ENCODE data around the gene BTG2.
A peak's percentile ranks its signal among the peaks of the same experiment; 100 is the strongest.
"Not testable (repeated sequence)": the region's sequence is repeated elsewhere in the genome, so short reads cannot be mapped to it uniquely, and the experiment has no call there.

The BTG2 gene

GRCh38 chr1:203304919-203305808 lies at the start of gene BTG2:
Gene BTG2, plus strand, starts transcription at chr1:203305519. Its CDS starts 88 bp downstream, at chr1:203305607.
- ATAC-seq = peak; percentile 84 to 87

GRCh38 chr1:203256636-203257035 lies 48.7 kb upstream of the BTG2 start:
- ATAC-seq = not testable (repeated sequence)

GRCh38 chr1:203263496-203263895 lies 41.8 kb upstream of the BTG2 start:
- ATAC-seq = no peak

GRCh38 chr1:203264052-203264501 lies 41.2 kb upstream of the BTG2 start:
- ATAC-seq = no peak

GRCh38 chr1:203265541-203265940 lies 39.8 kb upstream of the BTG2 start:
- no peak for ATAC-seq

- ATAC-seq = not testable (repeated sequence)
Observed at GRCh38 chr1:203266140-203266539, 39.2 kb upstream of the BTG2 start.

GRCh38 chr1:203267347-203267846 lies 37.9 kb upstream of the BTG2 start:
- peak; percentile 67 to 73 for ATAC-seq

GRCh38 chr1:203267912-203268311 lies 37.4 kb upstream of the BTG2 start:
- ATAC-seq = no peak

GRCh38 chr1:203268901-203269653 lies 36.2 kb upstream of the BTG2 start:
- peak in 1 of 2 donors; percentile 3 for ATAC-seq

GRCh38 chr1:203269654-203270020 lies 35.7 kb upstream of the BTG2 start:
- no peak for ATAC-seq

GRCh38 chr1:203270448-203270847 lies 34.9 kb upstream of the BTG2 start:
- no peak for ATAC-seq

- peak; percentile 40 to 50 for ATAC-seq
Observed at GRCh38 chr1:203271018-203271743, 34.1 kb upstream of the BTG2 start.

- ATAC-seq = no peak
Observed at GRCh38 chr1:203271962-203272632, 33.2 kb upstream of the BTG2 start.

GRCh38 chr1:203272633-203273205 lies 32.6 kb upstream of the BTG2 start:
- ATAC-seq = no peak

GRCh38 chr1:203273206-203273868 lies 32.0 kb upstream of the BTG2 start:
- peak; percentile 93 to 94 for ATAC-seq

- peak in 1 of 2 donors; percentile 12 for ATAC-seq
Observed at GRCh38 chr1:203273869-203274602, 31.3 kb upstream of the BTG2 start.

GRCh38 chr1:203274603-203275381 lies 30.5 kb upstream of the BTG2 start:
- no peak for ATAC-seq

GRCh38 chr1:203275656-203276272 lies 29.6 kb upstream of the BTG2 start:
- ATAC-seq = no peak

- ATAC-seq = no peak
Observed at GRCh38 chr1:203276408-203276807, 28.9 kb upstream of the BTG2 start.

Measured in activated CD4-positive, CD25-positive, alpha-beta regulatory T cell treated with anti-CD3 and anti-CD28 coated beads, Interleukin-2, amount 50 U/mL, for 24 hours (primary cell).